Astrocyte (in vitro differentiated cells and primary cell): ENCODE results near the gene MREG. TPM values are rescaled to one million over a fixed set of nuclear protein-coding genes. Genes with fewer than 3 reads are reported as not detected.
"Not testable (repeated sequence)": the region's sequence is repeated elsewhere in the genome, so short reads cannot be mapped to it uniquely, and the experiment has no call there.

Experiments used
- DNase-seq: peaks from one replicate; pipeline ENCODE4 v3.0.0-alpha.2; 2010; ENCODE audit warnings: low read depth
- FAIRE-seq: peaks from 2 replicates; lab custom pipeline; 2011; peaks lifted over from hg19 to GRCh38; lab: Jason Lieb, UNC
- H2AFZ ChIP-seq: 2 replicates; pipeline ENCODE4 v1.6.0; 2012; ENCODE audit warnings: low read depth, low read length, inconsistent platforms
- H3K27ac ChIP-seq: 2 replicates; pipeline ENCODE4 v1.5.1; 2011; ENCODE audit warnings: low read depth, low read length, inconsistent platforms
- H3K27me3 ChIP-seq: 2 replicates; pipeline ENCODE4 v1.6.0; 2011; ENCODE audit warnings: low read length, inconsistent platforms; ENCODE audit not compliant: insufficient read depth
- H3K36me3 ChIP-seq: 2 replicates; pipeline ENCODE4 v1.5.1; 2011; ENCODE audit warnings: low read length, inconsistent platforms; ENCODE audit not compliant: insufficient read depth
- H3K4me1 ChIP-seq: 2 replicates; pipeline ENCODE4 v1.5.1; 2011; ENCODE audit warnings: low read length, inconsistent platforms; ENCODE audit not compliant: insufficient read depth
- H3K4me2 ChIP-seq: 2 replicates; pipeline ENCODE4 v1.6.0; 2012; ENCODE audit warnings: low read length, inconsistent platforms
- H3K4me3 ChIP-seq: 2 replicates; pipeline ENCODE4 v1.5.1; 2011; ENCODE audit warnings: low read depth, mild to moderate bottlenecking, low read length, inconsistent platforms; ENCODE audit not compliant: insufficient read depth
- H3K79me2 ChIP-seq: 2 replicates; pipeline ENCODE4 v1.6.0; 2012; ENCODE audit warnings: mild to moderate bottlenecking, low read length, inconsistent platforms; ENCODE audit not compliant: insufficient read depth
- H3K9ac ChIP-seq: 2 replicates; pipeline ENCODE4 v1.6.0; 2012; ENCODE audit warnings: mild to moderate bottlenecking, low read length, inconsistent platforms
- H3K9me3 ChIP-seq: 2 replicates; pipeline ENCODE4 v1.5.1; 2012; ENCODE audit warnings: low read depth, mild to moderate bottlenecking, low read length, inconsistent platforms; ENCODE audit not compliant: insufficient read depth
- H4K20me1 ChIP-seq: 2 replicates; pipeline ENCODE4 v1.6.0; 2012; ENCODE audit warnings: low read length, inconsistent platforms; ENCODE audit not compliant: insufficient read depth
- H3K27ac Mint-ChIP-seq: one replicate; pipeline ENCODE4 v1.8.0; 2021; ENCODE audit warnings: mild to moderate bottlenecking, mixed read lengths; ENCODE audit not compliant: unreplicated experiment
- H3K27me3 Mint-ChIP-seq: one replicate; pipeline ENCODE4 v1.8.0; 2021; ENCODE audit warnings: low read depth, mixed read lengths; ENCODE audit not compliant: unreplicated experiment
- H3K36me3 Mint-ChIP-seq: one replicate; pipeline ENCODE4 v1.8.0; 2021; ENCODE audit warnings: low read depth, mixed read lengths; ENCODE audit not compliant: unreplicated experiment
- H3K4me1 Mint-ChIP-seq: one replicate; pipeline ENCODE4 v1.8.0; 2021; ENCODE audit warnings: low read depth, mixed read lengths; ENCODE audit not compliant: unreplicated experiment
- H3K4me3 Mint-ChIP-seq: one replicate; pipeline ENCODE4 v1.8.0; 2021; ENCODE audit warnings: mild to moderate bottlenecking, moderate library complexity, mixed read lengths; ENCODE audit not compliant: unreplicated experiment
- H3K9me3 Mint-ChIP-seq: one replicate; pipeline ENCODE4 v1.8.0; 2021; ENCODE audit warnings: mild to moderate bottlenecking, mixed read lengths; ENCODE audit not compliant: unreplicated experiment
- EZH2 ChIP-seq: IDR thresholded peaks from 2 replicates; pipeline ENCODE4 v1.6.1; 2012; ENCODE audit warnings: mild to moderate bottlenecking, low read length, inconsistent platforms; ENCODE audit not compliant: insufficient read depth
- total RNA-seq: library from RNA; stranded (reverse); gene quantifications from 2 replicates; pipeline ENCODE4 v1.2.1, GENCODE V29; 2021
- TF ChIP-seq, protein P1 (sequence below): IDR thresholded peaks from 2 replicates; pipeline ENCODE4 v1.5.1; 2011; ENCODE audit warnings: low read depth, mild to moderate bottlenecking, inconsistent platforms, low read length, moderate library complexity; ENCODE audit not compliant: insufficient read depth

Gene MREG
- total RNA-seq, 1 donor from 2014 or later: 7.8 TPM

DNA sequence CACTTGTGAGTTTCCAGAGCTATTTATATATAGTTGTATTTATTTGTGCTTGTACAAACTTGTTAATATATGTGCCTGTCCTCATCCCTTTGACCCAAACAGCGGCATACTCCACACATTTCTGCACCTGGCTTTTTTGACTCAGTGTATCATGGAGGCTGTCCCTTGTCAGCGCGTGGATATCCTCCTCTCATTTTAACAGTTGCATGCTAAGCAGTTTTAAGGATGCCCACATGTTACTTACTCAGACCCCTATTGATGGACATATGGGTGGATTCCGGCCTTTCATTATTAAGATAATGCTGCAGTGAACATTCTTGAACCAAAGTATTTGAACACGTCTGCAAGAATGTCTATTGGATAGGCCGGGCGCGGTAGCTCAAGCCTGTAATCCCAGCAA is 655 bp upstream of the MREG start:
- H2AFZ ChIP-seq: no peak overlapping the region
- H3K4me2 ChIP-seq: no peak overlapping the region
- H3K27me3 Mint-ChIP-seq: no peaks in the 10 kb centered on the region

DNA sequence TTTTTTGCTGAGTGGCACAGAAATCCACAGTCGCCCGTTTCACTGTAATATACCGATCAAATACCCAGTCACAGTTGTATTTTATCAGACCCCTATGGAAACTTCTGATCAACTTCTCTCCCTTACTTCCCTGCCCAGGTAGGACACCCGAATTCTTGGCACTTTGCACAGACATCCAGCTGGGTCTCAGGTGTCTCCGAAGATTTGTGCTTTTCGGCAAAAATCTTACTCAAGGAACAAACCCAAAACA is 596 bp downstream of the MREG start:
- Histone ChIP-seq H3K27me3 (no peaks in the 10 kb centered on the region), H3K9ac (peak overlapping the region; percentile 68), H3K4me2 (peak overlapping the region; percentile 93), H3K4me1 (peaks cover 5% of the 10 kb centered on the region), H4K20me1 (no peaks in the 10 kb centered on the region), H3K9me3 (no peaks in the 10 kb centered on the region), H3K27ac (no peak overlapping the region), H3K79me2 (no peaks in the 10 kb centered on the region), H3K4me3 (peak overlapping the region; percentile 63), H3K36me3 (no peaks in the 10 kb centered on the region), H2AFZ (peak overlapping the region; percentile 91)
- peaks cover 1% of the 10 kb centered on the region for H3K36me3 Mint-ChIP-seq
- peaks cover 6% of the 10 kb centered on the region for H3K4me1 Mint-ChIP-seq
- DNase-seq (no peak), FAIRE-seq (no peak)
- no peaks in the 10 kb centered on the region for H3K27me3 Mint-ChIP-seq
- no peak overlapping the region for H3K27ac Mint-ChIP-seq
- peak overlapping the region; percentile 81 for H3K4me3 Mint-ChIP-seq
- TF ChIP-seq EZH2: no peak
- TF ChIP-seq, protein P1, sequence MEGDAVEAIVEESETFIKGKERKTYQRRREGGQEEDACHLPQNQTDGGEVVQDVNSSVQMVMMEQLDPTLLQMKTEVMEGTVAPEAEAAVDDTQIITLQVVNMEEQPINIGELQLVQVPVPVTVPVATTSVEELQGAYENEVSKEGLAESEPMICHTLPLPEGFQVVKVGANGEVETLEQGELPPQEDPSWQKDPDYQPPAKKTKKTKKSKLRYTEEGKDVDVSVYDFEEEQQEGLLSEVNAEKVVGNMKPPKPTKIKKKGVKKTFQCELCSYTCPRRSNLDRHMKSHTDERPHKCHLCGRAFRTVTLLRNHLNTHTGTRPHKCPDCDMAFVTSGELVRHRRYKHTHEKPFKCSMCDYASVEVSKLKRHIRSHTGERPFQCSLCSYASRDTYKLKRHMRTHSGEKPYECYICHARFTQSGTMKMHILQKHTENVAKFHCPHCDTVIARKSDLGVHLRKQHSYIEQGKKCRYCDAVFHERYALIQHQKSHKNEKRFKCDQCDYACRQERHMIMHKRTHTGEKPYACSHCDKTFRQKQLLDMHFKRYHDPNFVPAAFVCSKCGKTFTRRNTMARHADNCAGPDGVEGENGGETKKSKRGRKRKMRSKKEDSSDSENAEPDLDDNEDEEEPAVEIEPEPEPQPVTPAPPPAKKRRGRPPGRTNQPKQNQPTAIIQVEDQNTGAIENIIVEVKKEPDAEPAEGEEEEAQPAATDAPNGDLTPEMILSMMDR: no peak
- H3K9me3 Mint-ChIP-seq: no peaks in the 10 kb centered on the region

More for the DNA sequence above, 655 bp upstream of the MREG start:
- FAIRE-seq (no peak), DNase-seq (no peak)
- H3K9ac ChIP-seq: no peak overlapping the region
- H4K20me1 ChIP-seq: no peaks in the 10 kb centered on the region
- TF ChIP-seq EZH2: no peak
- no peaks in the 10 kb centered on the region for H3K79me2 ChIP-seq
- Mint-ChIP-seq H3K9me3 (no peaks in the 10 kb centered on the region), H3K4me3 (no peak overlapping the region), H3K4me1 (peaks cover 6% of the 10 kb centered on the region), H3K27ac (no peak overlapping the region), H3K36me3 (peaks cover 1% of the 10 kb centered on the region)
- H3K4me1 ChIP-seq: peaks cover 5% of the 10 kb centered on the region
- H3K9me3 ChIP-seq: no peaks in the 10 kb centered on the region
- H3K27me3 ChIP-seq: no peaks in the 10 kb centered on the region
- no peaks in the 10 kb centered on the region for H3K36me3 ChIP-seq
- H3K27ac ChIP-seq: no peak overlapping the region
- no peak overlapping the region for H3K4me3 ChIP-seq

DNA sequence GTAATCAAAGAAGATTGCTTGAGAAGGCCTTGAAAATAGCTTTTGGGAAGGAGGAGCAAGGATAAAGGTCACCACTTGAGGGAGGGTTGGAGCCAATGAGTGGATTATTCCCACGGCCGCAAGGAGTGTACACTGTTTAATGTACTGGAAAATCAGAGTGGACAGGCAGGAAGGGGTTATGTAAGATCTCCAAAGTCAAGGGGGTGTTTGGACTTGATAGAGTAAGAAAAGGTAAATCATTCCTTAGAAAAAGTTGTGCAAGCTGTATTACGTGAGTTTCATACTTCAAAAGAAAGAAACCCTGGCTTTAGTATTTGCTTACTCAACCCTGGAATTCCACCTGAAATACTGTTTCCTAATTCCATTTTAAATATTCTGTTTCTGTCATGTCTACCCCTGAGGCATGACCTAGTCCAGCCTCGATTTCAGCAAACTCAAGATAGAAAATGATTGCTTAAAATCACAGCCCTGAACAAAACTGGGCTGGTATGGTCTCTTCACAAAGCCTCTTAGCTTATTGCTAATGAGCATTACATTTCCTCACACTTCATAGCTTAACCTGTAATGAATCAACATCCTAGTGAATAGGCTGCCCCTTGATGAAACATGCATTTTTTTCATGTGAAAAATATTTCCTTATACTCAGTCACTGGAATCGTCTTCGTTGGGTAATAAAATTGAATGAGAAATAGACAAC is 1.1 kb downstream of the MREG start:
- H3K9me3 Mint-ChIP-seq: no peaks in the 10 kb centered on the region
- H3K4me2 ChIP-seq: peak overlapping the region; percentile 93
- H4K20me1 ChIP-seq: no peaks in the 10 kb centered on the region
- peaks cover 6% of the 10 kb centered on the region for H3K4me1 Mint-ChIP-seq
- no peak for FAIRE-seq
- peak; percentile 83 for DNase-seq
- H3K4me3 ChIP-seq: peak overlapping the region; percentile 63
- no peaks in the 10 kb centered on the region for H3K27me3 ChIP-seq
- H3K4me3 Mint-ChIP-seq: peak overlapping the region; percentile 81
- no peak overlapping the region for H3K27ac Mint-ChIP-seq
- no peak overlapping the region for H3K27ac ChIP-seq
- no peaks in the 10 kb centered on the region for H3K36me3 ChIP-seq
- peak overlapping the region; percentile 68 for H3K9ac ChIP-seq
- TF ChIP-seq, protein P1: no peak
- no peak for TF ChIP-seq EZH2
- H3K4me1 ChIP-seq: peaks cover 5% of the 10 kb centered on the region
- H3K36me3 Mint-ChIP-seq: peaks cover 1% of the 10 kb centered on the region
- no peaks in the 10 kb centered on the region for H3K79me2 ChIP-seq
- no peak overlapping the region for H2AFZ ChIP-seq
- H3K27me3 Mint-ChIP-seq: no peaks in the 10 kb centered on the region
- no peaks in the 10 kb centered on the region for H3K9me3 ChIP-seq

DNA sequence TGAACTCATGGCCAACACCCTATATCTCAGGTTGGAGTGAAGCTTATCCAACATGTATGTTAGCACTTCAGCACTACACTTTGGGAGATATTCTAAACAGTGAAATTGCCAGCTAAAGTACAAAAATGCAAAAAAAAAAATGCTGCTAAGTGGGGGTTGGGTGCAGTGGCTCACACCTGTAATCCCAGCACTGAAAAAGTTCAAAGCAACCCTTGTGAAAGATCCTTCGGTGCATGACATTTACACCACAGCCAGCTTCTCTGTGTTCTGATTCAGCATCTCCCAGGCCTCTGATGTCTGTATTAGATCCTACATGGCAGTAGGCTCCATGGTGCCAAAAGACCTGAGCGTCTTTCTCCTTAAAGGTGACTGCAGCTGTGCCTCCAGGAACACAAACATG is 4.1 kb downstream of the MREG start:
- FAIRE-seq, H3K27me3 Mint-ChIP-seq, H4K20me1 ChIP-seq, H3K79me2 ChIP-seq, H3K27ac Mint-ChIP-seq, H3K9me3 Mint-ChIP-seq, H3K4me3 ChIP-seq, H3K9ac ChIP-seq, H3K4me3 Mint-ChIP-seq, H3K9me3 ChIP-seq, H3K27me3 ChIP-seq, H2AFZ ChIP-seq, DNase-seq, H3K4me2 ChIP-seq, H3K36me3 ChIP-seq, H3K36me3 Mint-ChIP-seq, H3K27ac ChIP-seq: not testable (repeated sequence)
- peaks cover 20% of the 10 kb centered on the region for H3K4me1 Mint-ChIP-seq
- H3K4me1 ChIP-seq: peaks cover 11% of the 10 kb centered on the region
